GM19035 (cell line): ENCODE data around the gene CSGALNACT2.
A peak's percentile ranks its signal among the peaks of the same experiment; 100 is the strongest.

Experiments
- ATAC-seq: cut with Tn5 transposase; IDR thresholded peaks from one replicate; pipeline ENCODE4 v1.9.1; 2021; ENCODE audit not compliant: unreplicated experiment

Gene CSGALNACT2

DNA sequence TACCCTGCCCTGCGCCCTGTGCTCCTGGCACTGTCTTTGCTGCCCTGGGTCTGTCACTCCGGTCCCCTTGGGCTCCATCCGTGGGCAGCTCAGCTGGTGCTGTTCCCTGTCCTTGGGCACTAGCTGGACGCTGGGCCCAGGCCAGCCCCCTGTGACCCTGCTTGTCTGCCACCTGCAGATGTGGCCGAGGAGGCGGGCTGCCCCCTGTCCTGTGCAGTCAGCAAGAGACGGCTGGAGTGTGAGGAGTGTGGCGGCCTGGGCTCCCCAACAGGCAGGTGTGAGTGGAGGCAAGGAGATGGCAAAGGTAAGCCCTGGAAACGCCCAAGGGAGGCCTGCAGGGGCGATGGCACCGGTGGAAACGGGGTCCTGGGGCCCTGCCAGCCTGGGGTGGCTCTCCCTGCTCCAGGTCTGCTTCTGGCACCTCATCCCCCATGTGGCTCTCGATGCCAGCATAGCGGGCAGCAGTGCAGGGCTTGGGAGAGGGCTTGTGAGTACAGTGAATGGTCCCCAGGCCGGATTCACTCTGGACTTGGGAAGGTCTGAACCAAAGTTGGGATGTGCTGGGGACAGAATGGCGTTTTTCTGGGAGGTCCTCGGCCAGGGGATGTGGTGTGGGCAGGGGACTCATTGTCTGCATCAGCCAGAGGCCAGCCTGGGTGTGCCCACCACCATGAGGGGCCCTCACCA, 26.2 kb upstream of the CSGALNACT2 start:
- ATAC-seq = no peak

- ATAC-seq = no peak
These were observed 25.7 kb upstream of the CSGALNACT2 start for GRCh38 chr10:43112608-43112961.

- no peak for ATAC-seq
These were observed 24.8 kb upstream of the CSGALNACT2 start for GRCh38 chr10:43113201-43114087.

GRCh38 chr10:43114088-43114742, 24.0 kb upstream of the CSGALNACT2 start:
- no peak for ATAC-seq

GRCh38 chr10:43114743-43115611, 23.3 kb upstream of the CSGALNACT2 start:
- no peak for ATAC-seq

DNA sequence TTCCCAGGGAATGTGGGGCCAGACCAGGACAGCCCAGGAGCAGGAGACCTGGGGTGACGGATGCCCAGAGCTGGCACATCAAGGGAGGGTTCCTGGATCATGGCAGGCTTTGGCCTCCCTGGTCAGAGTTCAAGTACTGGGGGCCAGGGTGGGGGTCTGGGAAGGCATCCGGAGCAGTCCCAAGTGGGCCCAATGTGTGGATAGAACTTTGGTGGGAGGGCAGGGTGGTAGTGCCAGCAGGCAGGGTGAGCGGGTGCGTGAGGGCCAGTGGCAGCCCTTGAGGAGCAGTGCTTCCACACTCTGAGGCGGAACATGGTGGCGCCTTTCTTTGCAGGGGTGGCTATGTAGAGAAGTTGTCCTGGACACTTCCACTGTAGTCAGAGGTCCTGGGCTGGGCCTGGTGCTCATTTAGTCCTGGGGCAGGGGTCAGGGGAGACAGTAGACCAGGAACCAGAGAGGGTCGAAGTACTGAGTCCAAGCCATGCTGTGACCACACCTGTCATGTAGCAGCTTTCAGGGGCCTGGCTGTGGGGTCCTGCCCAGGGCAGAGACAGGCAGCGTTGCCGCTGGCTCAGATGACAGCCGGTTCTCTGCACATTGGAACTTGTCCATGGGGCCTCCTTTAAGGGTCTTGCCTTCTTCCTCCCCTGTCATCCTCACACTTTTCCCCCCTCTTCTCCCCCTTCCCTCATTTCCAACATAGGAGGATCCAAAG, 22.2 kb upstream of the CSGALNACT2 start:
- ATAC-seq = no peak

- ATAC-seq = no peak
These were observed 21.6 kb upstream of the CSGALNACT2 start for GRCh38 chr10:43116596-43116995.

DNA sequence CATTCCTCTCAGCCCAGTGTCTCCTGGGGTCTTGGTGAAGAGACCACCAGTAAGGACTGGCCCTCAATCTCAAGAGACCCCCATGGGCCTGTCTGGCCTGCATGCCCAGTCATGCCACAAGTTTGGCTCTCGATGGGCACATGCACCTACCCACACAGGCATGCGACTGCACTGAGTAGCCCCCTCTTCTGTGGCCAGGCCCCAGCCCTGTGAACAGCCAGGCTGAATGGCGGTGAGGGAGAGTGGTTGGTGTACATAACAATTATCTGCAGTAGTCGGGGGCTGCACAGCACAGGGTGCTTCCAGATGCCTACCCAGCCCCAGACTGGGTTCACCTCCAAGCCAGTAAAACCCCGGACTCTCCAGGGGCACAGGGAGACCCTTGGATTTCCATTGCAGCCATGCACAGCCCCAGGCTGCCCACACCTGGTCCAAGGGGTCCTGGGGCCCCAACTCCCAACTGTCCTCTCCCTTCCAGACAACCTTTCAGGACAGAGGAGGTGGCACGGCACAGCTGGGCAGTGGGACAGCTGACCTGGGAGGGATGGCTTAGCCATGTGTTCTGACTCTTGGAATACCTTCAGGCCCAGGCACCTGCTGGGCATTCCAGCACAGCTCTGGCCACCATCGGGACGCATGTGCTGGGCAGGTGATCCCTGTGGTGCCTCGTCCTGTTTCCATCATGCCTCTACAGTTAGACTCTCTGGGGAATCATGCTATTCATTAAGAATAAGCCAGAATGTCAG, 21.0 kb upstream of the CSGALNACT2 start:
- no peak for ATAC-seq

DNA sequence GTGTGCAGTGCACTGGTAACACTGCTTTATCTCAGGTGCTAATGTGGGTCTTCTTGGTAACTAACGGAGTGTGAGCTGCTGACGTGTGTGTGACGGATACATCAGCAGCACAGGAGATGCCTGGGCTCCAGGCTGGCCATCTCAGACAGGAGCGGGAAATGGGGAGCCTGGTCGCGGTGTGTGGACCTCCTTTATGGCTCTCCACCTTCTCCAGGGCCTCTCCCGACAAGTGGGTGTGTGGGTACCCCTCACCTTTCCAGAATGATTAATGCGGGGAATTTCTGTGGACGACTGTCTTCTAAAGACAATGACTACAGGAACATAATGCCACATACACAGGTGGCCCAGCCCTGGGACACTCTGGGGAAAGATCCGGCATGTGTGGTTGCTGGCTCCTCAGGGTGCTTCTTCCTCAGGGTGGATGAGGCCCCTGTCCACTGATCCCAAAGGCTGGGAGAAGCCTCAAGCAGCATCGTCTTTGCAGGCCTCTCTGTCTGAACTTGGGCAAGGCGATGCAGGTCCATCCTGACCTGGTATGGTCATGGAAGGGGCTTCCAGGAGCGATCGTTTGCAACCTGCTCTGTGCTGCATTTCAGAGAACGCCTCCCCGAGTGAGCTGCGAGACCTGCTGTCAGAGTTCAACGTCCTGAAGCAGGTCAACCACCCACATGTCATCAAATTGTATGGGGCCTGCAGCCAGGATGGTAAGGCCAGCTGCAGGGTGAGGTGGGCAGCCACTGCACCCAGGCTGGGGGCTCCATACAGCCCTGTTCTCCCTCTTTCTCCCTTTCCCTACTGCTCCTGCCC, 20.3 kb upstream of the CSGALNACT2 start:
- no peak for ATAC-seq

DNA sequence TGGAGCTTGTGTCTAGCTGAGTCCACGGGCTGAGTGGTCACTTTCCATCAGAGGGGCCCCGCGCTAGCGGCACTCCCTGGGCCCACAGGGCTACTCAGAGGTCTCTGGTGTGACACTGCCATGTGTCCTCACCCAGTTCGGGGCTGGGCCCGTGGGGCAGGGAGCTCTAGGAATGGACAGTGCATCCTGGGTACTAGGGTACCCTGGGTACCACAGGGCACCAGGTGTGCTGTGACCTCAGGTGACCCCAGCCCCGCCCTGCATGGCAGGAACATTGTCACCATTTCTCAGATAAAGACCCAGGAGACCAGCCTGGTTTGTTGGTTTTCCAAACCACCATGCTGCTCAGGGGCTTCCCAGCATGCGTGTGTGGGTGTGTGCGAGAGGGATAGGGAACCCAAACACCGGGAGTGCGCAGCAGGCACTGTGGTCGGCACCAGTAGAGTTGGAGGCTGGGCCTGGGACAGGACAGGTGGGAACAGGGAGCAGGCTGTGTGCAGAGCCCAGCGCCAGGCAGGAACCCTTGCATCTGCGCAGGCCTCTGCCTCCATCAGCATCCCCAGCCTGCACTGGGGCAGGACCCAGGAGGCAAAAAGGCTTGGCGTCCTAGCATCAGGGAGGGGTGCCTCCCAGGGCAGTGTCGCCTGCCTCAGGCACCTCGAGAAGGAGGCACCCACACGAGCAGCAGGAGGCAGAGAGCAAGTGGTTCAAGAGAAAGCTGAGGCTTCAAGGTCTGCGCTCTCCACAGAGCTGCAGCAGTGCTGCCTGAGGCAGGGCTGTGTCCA, 19.4 kb upstream of the CSGALNACT2 start:
- no peak for ATAC-seq

- no peak for ATAC-seq
These were observed 18.7 kb upstream of the CSGALNACT2 start for GRCh38 chr10:43119416-43120115.

GRCh38 chr10:43120116-43120928, 17.9 kb upstream of the CSGALNACT2 start:
- peak; percentile 19 for ATAC-seq

GRCh38 chr10:43120929-43121314, 17.3 kb upstream of the CSGALNACT2 start:
- peak; percentile 86 for ATAC-seq

DNA sequence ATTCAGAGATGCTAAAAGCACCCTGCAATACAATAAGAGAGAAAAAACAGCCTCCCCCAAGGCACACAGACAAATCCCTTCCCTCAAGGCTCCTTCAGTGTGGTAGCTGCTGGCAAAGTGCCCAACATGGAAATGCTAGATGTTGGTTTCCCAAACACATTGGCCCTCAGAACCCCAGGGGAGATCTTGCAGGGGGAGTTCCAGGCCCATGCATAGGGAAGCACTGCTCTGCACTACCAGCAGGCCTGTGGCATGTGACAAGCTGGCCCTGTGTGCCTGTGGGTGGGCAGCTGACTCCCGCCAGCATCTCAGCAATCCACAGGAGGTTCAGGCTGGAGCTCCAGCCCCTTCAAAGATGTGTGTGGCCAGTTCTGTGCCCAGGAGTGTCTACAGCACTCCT, 16.8 kb upstream of the CSGALNACT2 start:
- ATAC-seq = no peak

GRCh38 chr10:43122096-43122495, 16.1 kb upstream of the CSGALNACT2 start:
- no peak for ATAC-seq

DNA sequence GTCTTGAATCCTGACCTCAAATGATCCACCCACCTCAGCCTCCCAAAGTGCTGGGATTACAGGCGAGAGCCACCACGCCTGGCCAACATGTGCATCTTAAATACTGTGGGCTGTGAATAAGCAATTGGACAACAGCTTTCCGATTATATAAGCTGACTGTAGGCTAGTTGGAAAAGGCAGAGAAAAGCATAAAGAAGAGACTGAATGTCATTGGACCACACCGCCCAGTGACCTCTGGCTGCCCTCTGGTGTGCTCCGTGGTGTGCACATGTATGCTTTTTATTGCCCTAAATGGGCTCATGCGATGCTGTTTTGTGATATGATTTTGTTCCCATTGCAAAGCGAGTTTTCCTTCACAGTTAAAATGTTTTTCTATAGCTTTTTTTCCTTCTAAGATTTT, 15.4 kb upstream of the CSGALNACT2 start:
- ATAC-seq = no peak
